ENCODE data around the gene SLC36A1.
A peak's percentile ranks its signal among the peaks of the same experiment; 100 is the strongest.

Gene SLC36A1

DNA sequence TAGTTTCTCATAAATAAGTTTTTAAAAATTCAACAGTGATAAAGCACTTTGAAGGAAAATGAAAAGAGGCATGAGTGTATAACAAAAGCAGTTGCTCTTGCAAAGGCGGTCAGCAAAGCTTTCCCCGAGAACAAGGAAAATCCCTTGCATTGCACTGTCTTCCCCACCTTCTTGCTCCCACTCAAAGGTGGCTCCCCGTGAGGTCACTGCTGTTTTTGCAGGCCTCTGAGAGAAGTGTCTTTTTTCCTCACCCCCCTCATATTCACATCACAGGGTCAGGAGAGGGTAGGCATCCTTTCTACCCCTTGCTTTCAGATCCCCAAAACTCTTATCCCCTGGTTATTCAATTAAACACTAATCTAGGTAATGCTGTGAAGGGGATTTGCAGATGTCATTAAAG lies 15.2 kb upstream of the SLC36A1 start:
- H3K36me3 Mint-ChIP-seq (ENCODE audit: low read depth) = no peaks in the 10 kb centered on the region
- peaks cover 5% of the 10 kb centered on the region for H3K27me3 Mint-ChIP-seq (ENCODE audit: low read depth)

GRCh38 chr5:151434570-151435237 lies 12.7 kb upstream of the SLC36A1 start:
- no peaks in the 10 kb centered on the region for H3K9me3 Mint-ChIP-seq
- no peaks in the 10 kb centered on the region for H3K36me3 Mint-ChIP-seq (ENCODE audit: low read depth)
- DNase-seq (ENCODE audit: low spot score) = no peak
- no peak overlapping the region for H3K4me3 Mint-ChIP-seq
- peaks cover 8% of the 10 kb centered on the region for H3K27me3 Mint-ChIP-seq (ENCODE audit: low read depth)
- H3K4me1 Mint-ChIP-seq (ENCODE audit: low read depth) = no peaks in the 10 kb centered on the region
- H3K27ac Mint-ChIP-seq = no peak overlapping the region

More for the DNA sequence above, 15.2 kb upstream of the SLC36A1 start:
- no peak overlapping the region for H3K27ac Mint-ChIP-seq
- no peaks in the 10 kb centered on the region for H3K9me3 Mint-ChIP-seq
- H3K4me3 Mint-ChIP-seq = no peak overlapping the region
- H3K4me1 Mint-ChIP-seq (ENCODE audit: low read depth) = no peaks in the 10 kb centered on the region
- DNase-seq (ENCODE audit: low spot score) = no peak

GRCh38 chr5:151448038-151448985 lies 909 bp downstream of the SLC36A1 start:
- Mint-ChIP-seq H3K36me3 (ENCODE audit: low read depth) (no peaks in the 10 kb centered on the region), H3K9me3 (no peaks in the 10 kb centered on the region), H3K4me3 (peak overlapping the region; percentile 97), H3K4me1 (ENCODE audit: low read depth) (peaks cover 17% of the 10 kb centered on the region), H3K27ac (peak overlapping the region; percentile 91), H3K27me3 (ENCODE audit: low read depth) (peaks cover 28% of the 10 kb centered on the region)
- peak; percentile 20 for DNase-seq (ENCODE audit: low spot score)

GRCh38 chr5:151449297-151449696 lies 1.9 kb downstream of the SLC36A1 start:
- Mint-ChIP-seq H3K4me3 (peak overlapping the region; percentile 97), H3K4me1 (ENCODE audit: low read depth) (peaks cover 17% of the 10 kb centered on the region), H3K36me3 (ENCODE audit: low read depth) (no peaks in the 10 kb centered on the region), H3K27me3 (ENCODE audit: low read depth) (peaks cover 19% of the 10 kb centered on the region), H3K27ac (no peak overlapping the region), H3K9me3 (no peaks in the 10 kb centered on the region)
- DNase-seq (ENCODE audit: low spot score) = no peak

DNA sequence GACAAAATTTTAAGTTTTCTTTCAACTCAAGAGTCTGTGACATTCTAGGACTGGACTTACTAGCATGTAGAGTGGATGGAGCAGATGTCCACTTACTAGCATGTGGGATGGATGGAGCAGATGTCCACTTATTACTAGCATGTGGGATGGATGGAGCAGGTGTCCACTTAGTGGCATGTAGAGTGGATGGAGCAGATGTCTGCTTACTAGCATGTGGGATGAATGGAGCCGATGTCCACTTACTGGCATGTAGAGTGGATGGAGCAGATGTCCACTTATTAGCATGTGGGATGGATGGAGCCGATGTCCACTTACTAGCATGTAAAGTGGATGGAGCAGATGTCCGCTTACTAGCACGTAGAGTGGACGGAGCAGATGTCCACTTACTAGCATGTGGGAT lies 2.4 kb downstream of the SLC36A1 start:
- DNase-seq (ENCODE audit: low spot score) = no peak
- Mint-ChIP-seq H3K27ac (no peak overlapping the region), H3K4me1 (ENCODE audit: low read depth) (peaks cover 17% of the 10 kb centered on the region), H3K27me3 (ENCODE audit: low read depth) (peaks cover 17% of the 10 kb centered on the region), H3K4me3 (no peak overlapping the region), H3K9me3 (no peaks in the 10 kb centered on the region), H3K36me3 (ENCODE audit: low read depth) (no peaks in the 10 kb centered on the region)

- no peaks in the 10 kb centered on the region for H3K36me3 Mint-ChIP-seq (ENCODE audit: low read depth)
- H3K4me3 Mint-ChIP-seq = no peak overlapping the region
- peaks cover 17% of the 10 kb centered on the region for H3K4me1 Mint-ChIP-seq (ENCODE audit: low read depth)
- no peak overlapping the region for H3K27ac Mint-ChIP-seq
- DNase-seq (ENCODE audit: low spot score) = no peak
- no peaks in the 10 kb centered on the region for H3K9me3 Mint-ChIP-seq
- H3K27me3 Mint-ChIP-seq (ENCODE audit: low read depth) = peaks cover 12% of the 10 kb centered on the region
Observed at GRCh38 chr5:151450605-151451004, 3.2 kb downstream of the SLC36A1 start.

GRCh38 chr5:151451626-151452520 lies 4.5 kb downstream of the SLC36A1 start:
- no peak overlapping the region for H3K4me3 Mint-ChIP-seq
- H3K4me1 Mint-ChIP-seq (ENCODE audit: low read depth) = peaks cover 17% of the 10 kb centered on the region
- peaks cover 6% of the 10 kb centered on the region for H3K27me3 Mint-ChIP-seq (ENCODE audit: low read depth)
- no peak overlapping the region for H3K27ac Mint-ChIP-seq
- DNase-seq (ENCODE audit: low spot score) = no peak
- H3K9me3 Mint-ChIP-seq = no peaks in the 10 kb centered on the region
- no peaks in the 10 kb centered on the region for H3K36me3 Mint-ChIP-seq (ENCODE audit: low read depth)

- Mint-ChIP-seq H3K9me3 (no peaks in the 10 kb centered on the region), H3K4me1 (ENCODE audit: low read depth) (peaks cover 5% of the 10 kb centered on the region), H3K27me3 (ENCODE audit: low read depth) (no peaks in the 10 kb centered on the region), H3K27ac (no peak overlapping the region), H3K4me3 (no peak overlapping the region), H3K36me3 (ENCODE audit: low read depth) (no peaks in the 10 kb centered on the region)
- DNase-seq (ENCODE audit: low spot score) = no peak
Observed at GRCh38 chr5:151454166-151454565, 6.8 kb downstream of the SLC36A1 start.

DNA sequence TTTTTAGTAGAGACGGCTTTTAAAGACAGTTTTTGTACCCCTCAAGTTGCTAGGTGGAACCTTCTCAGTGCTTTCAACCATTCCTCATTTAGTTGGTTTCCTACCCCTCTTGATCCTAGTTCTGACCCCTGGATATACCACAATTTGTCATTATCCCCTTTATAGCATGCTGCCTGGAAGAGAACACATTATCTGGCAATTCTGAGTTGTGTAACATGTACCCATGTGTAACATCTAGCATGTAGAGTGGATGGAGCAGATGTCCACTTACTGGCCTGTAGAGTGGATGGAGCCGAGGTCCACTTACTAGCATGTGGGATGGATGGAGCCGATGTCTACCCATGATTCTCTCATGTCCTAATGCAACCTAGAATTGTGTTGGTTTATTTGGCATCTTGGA lies 7.5 kb downstream of the SLC36A1 start:
- Mint-ChIP-seq H3K4me3 (no peak overlapping the region), H3K36me3 (ENCODE audit: low read depth) (no peaks in the 10 kb centered on the region), H3K9me3 (no peaks in the 10 kb centered on the region)

GRCh38 chr5:151456321-151456940 lies 9.0 kb downstream of the SLC36A1 start:
- Mint-ChIP-seq H3K27ac (no peak overlapping the region), H3K9me3 (no peaks in the 10 kb centered on the region), H3K4me3 (no peak overlapping the region), H3K27me3 (ENCODE audit: low read depth) (no peaks in the 10 kb centered on the region), H3K4me1 (ENCODE audit: low read depth) (peaks cover 2% of the 10 kb centered on the region), H3K36me3 (ENCODE audit: low read depth) (no peaks in the 10 kb centered on the region)
- DNase-seq (ENCODE audit: low spot score) = no peak

More for the DNA sequence above, 7.5 kb downstream of the SLC36A1 start:
- peaks cover 2% of the 10 kb centered on the region for H3K4me1 Mint-ChIP-seq (ENCODE audit: low read depth)
- H3K27me3 Mint-ChIP-seq (ENCODE audit: low read depth) = no peaks in the 10 kb centered on the region
- no peak for DNase-seq (ENCODE audit: low spot score)
- H3K27ac Mint-ChIP-seq = no peak overlapping the region

DNA sequence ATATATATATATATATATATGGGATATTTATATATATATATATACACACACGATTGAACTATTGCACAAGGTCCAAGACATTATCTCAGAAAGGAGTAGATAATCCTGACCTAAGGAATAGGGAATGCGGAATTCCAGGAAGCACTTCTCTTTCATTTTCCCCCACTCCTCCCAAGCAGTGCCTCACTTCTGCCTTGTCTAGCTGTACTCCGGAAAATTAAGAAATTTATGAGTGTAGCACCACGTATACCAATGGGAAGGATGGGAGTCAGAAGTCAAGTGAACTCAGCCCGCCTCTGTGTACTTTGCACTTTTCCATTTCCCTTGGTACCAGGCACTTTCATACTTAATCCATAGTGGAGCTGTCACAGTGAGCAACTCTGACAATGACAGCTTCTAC lies 10.9 kb downstream of the SLC36A1 start:
- Mint-ChIP-seq H3K9me3 (no peaks in the 10 kb centered on the region), H3K4me1 (ENCODE audit: low read depth) (no peaks in the 10 kb centered on the region), H3K27me3 (ENCODE audit: low read depth) (no peaks in the 10 kb centered on the region), H3K4me3 (no peak overlapping the region), H3K36me3 (ENCODE audit: low read depth) (no peaks in the 10 kb centered on the region), H3K27ac (no peak overlapping the region)
- DNase-seq (ENCODE audit: low spot score) = no peak

- Mint-ChIP-seq H3K27me3 (ENCODE audit: low read depth) (no peaks in the 10 kb centered on the region), H3K27ac (no peak overlapping the region), H3K9me3 (no peaks in the 10 kb centered on the region), H3K4me1 (ENCODE audit: low read depth) (no peaks in the 10 kb centered on the region), H3K36me3 (ENCODE audit: low read depth) (no peaks in the 10 kb centered on the region), H3K4me3 (no peak overlapping the region)
- no peak for DNase-seq (ENCODE audit: low spot score)
Observed at GRCh38 chr5:151459680-151460324, 12.4 kb downstream of the SLC36A1 start.

GRCh38 chr5:151461312-151461711 lies 13.9 kb downstream of the SLC36A1 start:
- H3K27me3 Mint-ChIP-seq (ENCODE audit: low read depth) = no peaks in the 10 kb centered on the region
- no peaks in the 10 kb centered on the region for H3K9me3 Mint-ChIP-seq
- peaks cover 2% of the 10 kb centered on the region for H3K36me3 Mint-ChIP-seq (ENCODE audit: low read depth)
- H3K4me3 Mint-ChIP-seq = no peak overlapping the region
- DNase-seq (ENCODE audit: low spot score) = no peak
- H3K27ac Mint-ChIP-seq = no peak overlapping the region
- no peaks in the 10 kb centered on the region for H3K4me1 Mint-ChIP-seq (ENCODE audit: low read depth)
